Activated CD8-positive, alpha-beta memory T cell treated with anti-CD3 and anti-CD28 coated beads, Interleukin-2, amount 10 ng/mL, durations not matched to agents 7 days and 5 days (primary cell): ENCODE data around the gene CARD9. TPM values are rescaled to one million over a fixed set of nuclear protein-coding genes. Genes with fewer than 3 reads are reported as not detected.
A peak's percentile ranks its signal among the peaks of the same experiment; 100 is the strongest.
"Not testable (repeated sequence)": the region's sequence is repeated elsewhere in the genome, so short reads cannot be mapped to it uniquely, and the experiment has no call there.

Experiments used
- ATAC-seq: fragments of 150-1000 bp; cut with Tn5 transposase; one replicate; pipeline ENCODE4 v1.10.0; 2021; ENCODE audit warnings: moderate library complexity
- CTCF ChIA-PET: fragments of 350-600 bp; sonication (Branson Sonifier 250); formaldehyde crosslinking; loops from one replicate; lab custom pipeline; 2021; ENCODE audit warnings: antibody characterized with exemption; lab: Charles Lee
- DNase-seq: peaks from one replicate; pipeline ENCODE4 v3.0.0-alpha.2; 2020
- H3K27ac Mint-ChIP-seq: one replicate; pipeline ENCODE4 v1.8.0; 2021; ENCODE audit warnings: mild to moderate bottlenecking, mixed read lengths
- H3K27me3 Mint-ChIP-seq: one replicate; pipeline ENCODE4 v1.8.0; 2021; ENCODE audit warnings: mixed read lengths
- H3K36me3 Mint-ChIP-seq: one replicate; pipeline ENCODE4 v1.8.0; 2021; ENCODE audit warnings: mild to moderate bottlenecking, mixed read lengths
- H3K4me1 Mint-ChIP-seq: one replicate; pipeline ENCODE4 v1.8.0; 2021; ENCODE audit warnings: mixed read lengths
- H3K4me3 Mint-ChIP-seq: one replicate; pipeline ENCODE4 v1.8.0; 2021; ENCODE audit warnings: mild to moderate bottlenecking, moderate library complexity, mixed read lengths
- H3K9me3 Mint-ChIP-seq: one replicate; pipeline ENCODE4 v1.8.0; 2022; ENCODE audit warnings: low read depth, mixed read lengths
- total RNA-seq, 2 experiments: library from RNA; stranded (reverse); gene quantifications; one replicate each; pipeline ENCODE4 v1.2.3, GENCODE V29; 2021

Gene CARD9
- total RNA-seq, 2 experiments from 2014 or later, result 0.50 to 3.1 TPM

GRCh38 chr9:136327304-136327974, 46.0 kb downstream of the CARD9 start, which contains the start of gene GPSM1:
Gene GPSM1, plus strand, starts transcription at chr9:136327539. Its CDS starts 157 bp downstream, at chr9:136327696.
- peak within 1 kb of the TSS; percentile 28 for H3K4me3 Mint-ChIP-seq
- no peak within 1 kb of the TSS for H3K27ac Mint-ChIP-seq
- DNase-seq (no peak), ATAC-seq (peak; percentile 66)
- H3K36me3 Mint-ChIP-seq, result no peaks in the 10 kb centered on the region
- H3K4me1 Mint-ChIP-seq, result peaks cover 4% of the 10 kb centered on the region
- CTCF ChIA-PET, result interaction anchor here (0.9 kb wide), 1 partner anchor 10 kb away, joined by 3 read pairs; no protein-coding TSS in a partner anchor
- no peaks in the 10 kb centered on the region for H3K9me3 Mint-ChIP-seq
- H3K27me3 Mint-ChIP-seq, result peaks cover under 1% of the 10 kb centered on the region

DNA sequence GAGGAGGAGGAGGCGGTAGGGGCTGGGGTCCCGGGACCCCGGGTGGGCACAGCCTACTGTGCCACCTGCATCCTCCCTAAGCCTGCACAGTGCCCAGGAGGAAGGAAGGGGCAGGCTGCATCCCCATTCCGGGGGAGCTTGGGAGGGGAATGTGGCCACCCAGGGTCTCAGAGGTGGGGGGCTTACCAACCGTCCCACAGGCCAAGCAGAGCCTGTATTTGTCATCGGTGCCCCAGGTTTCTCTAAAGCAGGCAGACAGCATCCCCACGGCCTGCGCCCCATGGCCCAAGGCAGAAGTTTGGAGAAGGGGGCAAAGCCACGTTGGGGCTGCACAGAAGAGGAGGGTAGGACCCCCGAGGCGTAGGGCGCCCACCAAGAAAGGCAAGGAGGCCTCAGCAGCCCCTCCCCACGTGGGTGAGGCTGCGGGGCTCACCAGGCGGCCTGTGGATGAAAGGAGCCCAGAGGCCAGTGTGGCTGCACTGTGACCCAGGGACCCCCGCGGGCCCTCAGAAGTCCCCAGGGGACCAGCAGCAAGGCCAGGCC, 46.6 kb downstream of the CARD9 start:
- H3K4me1 Mint-ChIP-seq, result peaks cover 2% of the 10 kb centered on the region
- CTCF ChIA-PET, result interaction anchor here (1.5 kb wide), 1 partner anchor 37 kb away, joined by 4 read pairs; the partner anchor contains the start of gene DNLZ
- ATAC-seq, result no peak

GRCh38 chr9:136326061-136326760, 47.3 kb downstream of the CARD9 start:
- no peaks in the 10 kb centered on the region for H3K9me3 Mint-ChIP-seq
- peaks cover 5% of the 10 kb centered on the region for H3K27me3 Mint-ChIP-seq
- no peak for ATAC-seq
- H3K27ac Mint-ChIP-seq, result no peak overlapping the region
- no peaks in the 10 kb centered on the region for H3K4me1 Mint-ChIP-seq
- no peaks in the 10 kb centered on the region for H3K36me3 Mint-ChIP-seq
- no peak overlapping the region for H3K4me3 Mint-ChIP-seq
- CTCF ChIA-PET, result interaction anchor here (1.5 kb wide), 1 partner anchor 37 kb away, joined by 4 read pairs; the partner anchor contains the start of gene DNLZ
- DNase-seq, result no peak

More for the DNA sequence above, 46.6 kb downstream of the CARD9 start:
- no peaks in the 10 kb centered on the region for H3K9me3 Mint-ChIP-seq
- H3K27ac Mint-ChIP-seq, result no peak overlapping the region
- DNase-seq, result no peak
- no peaks in the 10 kb centered on the region for H3K36me3 Mint-ChIP-seq
- H3K4me3 Mint-ChIP-seq, result no peak overlapping the region
- H3K27me3 Mint-ChIP-seq, result peaks cover 5% of the 10 kb centered on the region

GRCh38 chr9:136325358-136325757, 48.1 kb downstream of the CARD9 start:
- no peak for DNase-seq
- H3K4me1 Mint-ChIP-seq, result no peaks in the 10 kb centered on the region
- no peak overlapping the region for H3K4me3 Mint-ChIP-seq
- H3K9me3 Mint-ChIP-seq, result no peaks in the 10 kb centered on the region
- H3K27me3 Mint-ChIP-seq, result peaks cover 10% of the 10 kb centered on the region
- H3K27ac Mint-ChIP-seq, result no peak overlapping the region
- no peak for ATAC-seq
- CTCF ChIA-PET, result interaction anchor here (1.5 kb wide), 1 partner anchor 38 kb away, joined by 4 read pairs; the partner anchor contains the start of gene DNLZ
- H3K36me3 Mint-ChIP-seq, result no peaks in the 10 kb centered on the region

DNA sequence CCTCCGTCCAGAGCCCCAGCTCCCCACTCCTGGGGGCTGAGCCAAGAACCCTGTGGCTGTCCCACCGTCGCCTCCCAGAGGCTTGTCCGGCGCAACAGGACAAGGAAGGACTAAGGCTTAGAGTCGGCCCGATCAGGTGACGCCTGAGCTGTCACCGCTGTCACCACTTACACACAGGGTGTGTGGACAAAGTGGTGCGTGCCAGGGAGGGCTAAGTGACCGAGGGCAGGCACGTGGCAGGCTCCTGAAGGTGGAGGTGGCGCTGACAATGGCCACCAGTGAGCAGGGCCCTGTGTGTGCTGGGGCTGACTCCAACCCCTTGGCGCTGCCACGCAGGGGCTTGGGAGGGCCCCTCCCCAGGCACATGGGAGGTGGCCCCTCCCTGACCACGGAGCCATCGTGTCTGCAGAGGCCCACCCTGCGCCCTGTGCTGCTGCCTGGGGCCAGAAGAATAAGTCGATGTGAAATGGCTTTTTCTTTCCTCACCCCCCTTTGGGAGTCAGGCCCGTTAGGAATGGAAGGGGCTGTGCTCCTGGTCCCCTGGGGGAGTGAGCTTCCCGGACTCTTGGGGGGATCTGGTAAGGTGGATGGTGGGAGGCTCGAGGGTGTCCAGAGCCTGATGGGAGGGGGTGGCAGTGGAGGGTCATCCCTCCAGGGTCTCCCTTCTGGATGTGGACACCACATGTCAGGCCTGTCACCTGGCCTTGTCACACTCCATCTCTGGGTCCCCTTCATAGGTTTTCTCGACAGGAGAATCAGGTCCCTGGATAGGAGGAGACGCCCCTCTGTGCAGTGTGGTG, 48.8 kb downstream of the CARD9 start:
- H3K27ac Mint-ChIP-seq, result no peak overlapping the region
- H3K9me3 Mint-ChIP-seq, result no peaks in the 10 kb centered on the region
- CTCF ChIA-PET, result no interaction called here
- peaks cover 10% of the 10 kb centered on the region for H3K27me3 Mint-ChIP-seq
- DNase-seq (no peak), ATAC-seq (no peak)
- no peak overlapping the region for H3K4me3 Mint-ChIP-seq
- H3K36me3 Mint-ChIP-seq, result no peaks in the 10 kb centered on the region
- no peaks in the 10 kb centered on the region for H3K4me1 Mint-ChIP-seq

- Mint-ChIP-seq H3K27ac (no peak overlapping the region), H3K4me3 (no peak overlapping the region), H3K36me3 (no peaks in the 10 kb centered on the region), H3K9me3 (no peaks in the 10 kb centered on the region), H3K27me3 (peaks cover 10% of the 10 kb centered on the region), H3K4me1 (no peaks in the 10 kb centered on the region)
- ATAC-seq (no peak), DNase-seq (no peak)
- CTCF ChIA-PET, result no interaction called here
These were observed 50.1 kb downstream of the CARD9 start for GRCh38 chr9:136323371-136323789.

DNA sequence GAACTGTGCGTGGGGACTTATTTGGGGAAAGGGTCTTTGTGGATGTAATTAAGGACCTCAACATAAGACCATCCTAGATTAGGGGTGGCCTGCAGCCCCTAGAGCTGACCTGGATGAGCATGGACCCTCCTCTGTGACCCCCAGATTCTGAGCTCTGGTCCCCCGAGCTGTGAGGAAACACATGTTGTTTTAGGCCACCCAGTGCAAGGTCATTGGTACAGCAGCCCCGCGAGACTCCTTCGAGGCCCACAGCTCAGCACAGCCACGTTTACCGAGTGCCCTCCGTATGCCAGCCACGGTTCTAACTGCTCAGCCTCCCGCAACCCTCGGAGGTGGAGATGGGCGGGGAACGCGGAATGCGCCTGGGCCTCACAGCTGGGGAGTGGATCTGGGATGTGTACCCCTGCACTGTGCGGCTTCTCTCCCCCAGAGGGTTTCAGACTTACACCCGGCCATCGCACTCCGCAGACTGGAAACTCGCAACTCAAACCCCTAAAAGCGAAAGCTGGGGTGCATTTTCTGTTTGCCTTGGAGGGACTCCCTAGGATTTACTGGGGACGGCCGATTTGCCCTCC, 50.6 kb downstream of the CARD9 start:
- no peaks in the 10 kb centered on the region for H3K4me1 Mint-ChIP-seq
- H3K4me3 Mint-ChIP-seq, result no peak overlapping the region
- no peaks in the 10 kb centered on the region for H3K9me3 Mint-ChIP-seq
- ATAC-seq (no peak), DNase-seq (no peak)
- H3K27me3 Mint-ChIP-seq, result peaks cover 10% of the 10 kb centered on the region
- H3K27ac Mint-ChIP-seq, result no peak overlapping the region
- CTCF ChIA-PET, result no interaction called here
- no peaks in the 10 kb centered on the region for H3K36me3 Mint-ChIP-seq

DNA sequence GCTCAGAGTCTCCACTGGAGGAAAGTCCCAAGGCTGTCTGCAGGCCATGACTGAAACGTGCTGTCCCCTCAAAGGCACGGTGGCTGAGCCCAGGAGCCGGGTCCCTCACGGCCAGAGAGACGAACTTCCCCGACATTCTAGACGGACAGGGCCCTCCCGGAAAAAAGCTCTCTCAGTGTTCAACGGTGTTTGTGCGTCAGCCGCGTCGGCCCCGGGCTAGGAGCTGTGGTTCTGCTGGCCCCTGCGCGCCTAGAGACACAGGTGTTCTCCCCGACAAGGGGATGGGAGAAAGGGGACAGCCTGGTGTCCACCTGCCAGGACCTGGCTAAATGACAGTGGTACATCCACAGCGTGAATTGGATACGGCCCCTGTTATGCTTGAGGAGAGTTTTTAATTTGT, 51.9 kb downstream of the CARD9 start:
- Mint-ChIP-seq H3K27me3 (peaks cover 10% of the 10 kb centered on the region), H3K36me3 (peaks cover under 1% of the 10 kb centered on the region)
- CTCF ChIA-PET, result no interaction called here

DNA sequence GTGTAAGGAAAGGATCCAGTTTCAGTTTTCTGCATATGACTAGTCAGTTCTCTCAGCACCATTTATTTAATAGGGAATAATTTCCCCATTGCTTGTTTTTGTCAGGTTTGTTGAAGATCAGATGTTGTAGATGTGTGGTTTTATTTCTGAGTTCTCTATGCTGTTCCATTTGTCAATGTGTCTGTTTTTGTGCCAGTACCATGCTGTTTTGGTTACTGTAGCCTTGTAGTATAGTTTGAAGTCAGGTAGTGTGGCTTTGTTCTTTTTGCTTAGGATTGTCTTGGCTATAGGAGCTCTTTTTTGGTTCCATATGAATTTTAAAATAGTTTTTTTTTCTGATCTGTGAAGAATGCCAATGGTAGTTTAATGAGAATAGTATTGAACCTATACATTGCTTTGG, 52.5 kb downstream of the CARD9 start:
- not testable (repeated sequence) for H3K27ac Mint-ChIP-seq, H3K27me3 Mint-ChIP-seq, ATAC-seq, H3K4me3 Mint-ChIP-seq, DNase-seq, H3K36me3 Mint-ChIP-seq, H3K4me1 Mint-ChIP-seq, H3K9me3 Mint-ChIP-seq
- CTCF ChIA-PET, result interaction anchor here (0.8 to 1.0 kb wide), 2 partner anchors 80 to 119 kb away, joined by 3 read pairs; no protein-coding TSS in a partner anchor

More for the DNA sequence above, 51.9 kb downstream of the CARD9 start:
- Mint-ChIP-seq H3K27ac (no peak overlapping the region), H3K4me3 (no peak overlapping the region), H3K9me3 (no peaks in the 10 kb centered on the region), H3K4me1 (peaks cover 1% of the 10 kb centered on the region)
- ATAC-seq (no peak), DNase-seq (no peak)

GRCh38 chr9:136319955-136320354, 53.5 kb downstream of the CARD9 start:
- ATAC-seq, H3K36me3 Mint-ChIP-seq, H3K4me1 Mint-ChIP-seq, H3K4me3 Mint-ChIP-seq, DNase-seq, H3K27me3 Mint-ChIP-seq, H3K27ac Mint-ChIP-seq: not testable (repeated sequence)
- peaks cover 11% of the 10 kb centered on the region for H3K9me3 Mint-ChIP-seq
- CTCF ChIA-PET, result interaction anchor here (0.8 to 1.0 kb wide), 2 partner anchors 81 to 120 kb away, joined by 3 read pairs; no protein-coding TSS in a partner anchor

DNA sequence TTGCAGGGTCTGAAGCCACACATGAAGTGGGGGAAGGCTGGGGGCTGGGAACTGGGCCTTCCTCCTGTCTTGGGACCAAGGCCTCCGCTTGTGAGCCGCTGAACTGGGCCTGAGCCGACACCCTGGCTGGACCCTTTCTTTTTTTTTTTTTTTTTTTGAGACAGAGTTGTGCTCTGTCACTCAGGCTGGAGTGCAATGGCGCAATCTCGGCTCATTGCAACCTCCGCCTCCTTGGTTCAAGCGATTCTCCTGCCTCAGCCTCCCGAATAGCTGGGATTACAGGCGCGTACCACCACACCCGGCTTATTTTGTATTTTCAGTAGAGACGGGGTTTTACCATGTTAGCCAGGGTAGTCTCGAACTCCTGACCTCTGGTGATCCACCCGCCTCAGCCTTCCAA, 54.2 kb downstream of the CARD9 start:
- not testable (repeated sequence) for H3K4me1 Mint-ChIP-seq, DNase-seq, H3K4me3 Mint-ChIP-seq, H3K36me3 Mint-ChIP-seq, ATAC-seq, H3K27ac Mint-ChIP-seq, H3K27me3 Mint-ChIP-seq
- CTCF ChIA-PET, result interaction anchor here (0.7 kb wide), 1 partner anchor 33 kb away, joined by 3 read pairs; no protein-coding TSS in a partner anchor
- peaks cover 16% of the 10 kb centered on the region for H3K9me3 Mint-ChIP-seq

GRCh38 chr9:136318776-136319241, 54.7 kb downstream of the CARD9 start:
- Mint-ChIP-seq H3K36me3 (peaks cover 8% of the 10 kb centered on the region), H3K4me3 (no peak overlapping the region)

More at GRCh38 chr9:136318776-136319241, 54.7 kb downstream of the CARD9 start:
- DNase-seq, result no peak
- Mint-ChIP-seq H3K4me1 (peaks cover 7% of the 10 kb centered on the region), H3K27me3 (peaks cover 10% of the 10 kb centered on the region), H3K27ac (no peak overlapping the region), H3K9me3 (peaks cover 16% of the 10 kb centered on the region)
- ATAC-seq, result no peak
- CTCF ChIA-PET, result no interaction called here
